ENCODE measurements around the gene PROX2. TPM values are rescaled to one million over a fixed set of nuclear protein-coding genes. Genes with fewer than 3 reads are reported as not detected.

The PROX2 gene
- polyA plus RNA-seq, 1 donor (not counting 4 experiments of a cell fraction or from before 2014, with no cell fraction given) = not detected

DNA sequence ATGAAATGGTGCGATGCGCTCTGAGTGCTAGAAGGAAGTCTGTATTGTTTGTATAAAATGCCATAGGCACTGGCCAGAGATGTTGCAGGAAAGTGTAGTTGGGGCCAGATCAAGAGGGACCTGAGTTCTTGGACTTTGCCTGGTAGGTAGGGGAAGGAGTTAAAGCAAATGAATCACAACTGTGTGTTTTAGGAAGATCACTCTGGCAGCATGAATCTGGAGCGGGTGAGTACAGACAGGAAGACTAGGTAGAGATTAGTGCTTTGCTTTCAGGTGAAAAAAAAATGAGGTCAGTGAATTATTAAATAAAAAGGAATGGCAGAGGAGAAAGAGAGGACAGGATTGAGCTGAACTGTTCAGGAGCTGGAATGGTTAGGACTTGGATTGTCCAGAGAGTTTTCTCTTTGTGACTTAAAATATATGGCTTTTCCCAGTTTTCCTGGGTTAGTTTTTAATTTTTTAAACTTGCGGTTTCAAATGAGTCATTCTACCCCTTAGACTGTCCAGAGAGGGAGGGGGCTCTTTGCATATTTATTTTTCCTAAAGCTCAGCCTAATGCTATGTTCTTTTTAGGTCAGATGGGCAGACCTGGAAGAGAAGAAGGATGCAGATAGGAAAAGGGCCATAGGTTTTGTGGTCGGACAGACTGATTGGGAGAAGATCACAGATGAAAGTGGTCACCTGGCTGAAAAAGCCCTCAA, 41.1 kb downstream of the PROX2 start:
- H3K27me3 ChIP-seq (ENCODE audit: control insufficient read depth, extremely low read depth, insufficient read depth, low read length) = no peaks in the 10 kb centered on the region
- H3K9me3 ChIP-seq (ENCODE audit: control insufficient read depth, low read depth, low read length) = no peaks in the 10 kb centered on the region
- H3K79me2 ChIP-seq (ENCODE audit: control insufficient read depth, insufficient read depth, low read length) = no peaks in the 10 kb centered on the region
- dilution Hi-C loops (cut with MboI; ENCODE audit: extremely low pct_ligation_motif_present, low sequenced_read_pairs) = no loop called here
- no peak overlapping the region for H3K9ac ChIP-seq (ENCODE audit: control insufficient read depth, extremely low read depth, insufficient read depth, low read length)
- TF ChIP-seq EZH2 (IDR thresholded peaks at IDR 0.05; ENCODE audit: low read length) = no peak
- TF ChIP-seq CTCF (optimal IDR thresholded peaks at IDR 0.05 in 1 of 3, IDR thresholded peaks at IDR 0.05 in 1 of 3, conservative IDR thresholded peaks at IDR 0.05 in 1 of 3; ENCODE audit: extremely low read depth in 1 of 3, insufficient read depth in 2 of 3, low read length in 3 of 3) = no peak
- H3K36me3 ChIP-seq (ENCODE audit: control insufficient read depth in 2 of 2, extremely low read depth in 1 of 2, insufficient read depth in 2 of 2, low read length in 2 of 2) = peaks cover 12 to 15% of the 10 kb centered on the region in 2 experiments
- H3K4me2 ChIP-seq (ENCODE audit: control insufficient read depth, extremely low read depth, insufficient read depth, low read depth, low read length) = no peak overlapping the region
- no peak for DNase-seq (ENCODE audit: low read depth, low spot score)
- no peaks in the 10 kb centered on the region for H3K4me1 ChIP-seq (ENCODE audit: control insufficient read depth, extremely low read depth, insufficient read depth, low read length)
- FAIRE-seq = no peak
- H3K27ac ChIP-seq (ENCODE audit: control insufficient read depth, insufficient read depth, low read length) = no peak overlapping the region
- no peak overlapping the region for H2AFZ ChIP-seq (ENCODE audit: control insufficient read depth, low read length)
- no peak overlapping the region for H3K4me3 ChIP-seq (ENCODE audit: control insufficient read depth in 2 of 3, extremely low read depth in 1 of 3, insufficient read depth in 2 of 3, low read depth in 1 of 3, low read length in 3 of 3)
- no peaks in the 10 kb centered on the region for H3K9me1 ChIP-seq (ENCODE audit: control insufficient read depth, extremely low read depth, insufficient read depth, low read length)
- H4K20me1 ChIP-seq (ENCODE audit: control insufficient read depth, extremely low read depth, insufficient read depth, low read length) = no peaks in the 10 kb centered on the region

GRCh38 chr14:74832849-74833248, 43.1 kb downstream of the PROX2 start:
- H3K9ac ChIP-seq (ENCODE audit: control insufficient read depth, extremely low read depth, insufficient read depth, low read length) = no peak overlapping the region
- H3K9me3 ChIP-seq (ENCODE audit: control insufficient read depth, low read depth, low read length) = no peaks in the 10 kb centered on the region
- H3K4me3 ChIP-seq (ENCODE audit: control insufficient read depth in 2 of 3, extremely low read depth in 1 of 3, insufficient read depth in 2 of 3, low read depth in 1 of 3, low read length in 3 of 3) = no peak overlapping the region
- no peaks in the 10 kb centered on the region for H4K20me1 ChIP-seq (ENCODE audit: control insufficient read depth, extremely low read depth, insufficient read depth, low read length)
- no peaks in the 10 kb centered on the region for H3K79me2 ChIP-seq (ENCODE audit: control insufficient read depth, insufficient read depth, low read length)
- no peak overlapping the region for H3K4me2 ChIP-seq (ENCODE audit: control insufficient read depth, extremely low read depth, insufficient read depth, low read depth, low read length)
- no peaks in the 10 kb centered on the region for H3K9me1 ChIP-seq (ENCODE audit: control insufficient read depth, extremely low read depth, insufficient read depth, low read length)
- no peak overlapping the region for H3K27ac ChIP-seq (ENCODE audit: control insufficient read depth, insufficient read depth, low read length)
- H3K27me3 ChIP-seq (ENCODE audit: control insufficient read depth, extremely low read depth, insufficient read depth, low read length) = no peaks in the 10 kb centered on the region
- TF ChIP-seq CTCF (optimal IDR thresholded peaks at IDR 0.05 in 1 of 3, IDR thresholded peaks at IDR 0.05 in 1 of 3, conservative IDR thresholded peaks at IDR 0.05 in 1 of 3; ENCODE audit: extremely low read depth in 1 of 3, insufficient read depth in 2 of 3, low read length in 3 of 3) (no peak), EZH2 (IDR thresholded peaks at IDR 0.05; ENCODE audit: low read length) (no peak)
- DNase-seq (ENCODE audit: low read depth, low spot score) = no peak
- H2AFZ ChIP-seq (ENCODE audit: control insufficient read depth, low read length) = no peak overlapping the region
- no peak for FAIRE-seq
- dilution Hi-C loops (cut with MboI; ENCODE audit: extremely low pct_ligation_motif_present, low sequenced_read_pairs) = no loop called here
- no peaks in the 10 kb centered on the region for H3K4me1 ChIP-seq (ENCODE audit: control insufficient read depth, extremely low read depth, insufficient read depth, low read length)
- peaks cover 13 to 22% of the 10 kb centered on the region in 2 experiments for H3K36me3 ChIP-seq (ENCODE audit: control insufficient read depth in 2 of 2, extremely low read depth in 1 of 2, insufficient read depth in 2 of 2, low read length in 2 of 2)
